SU-DHL-6 (cell line): ENCODE results near the gene SLC25A13.

Experiments used
- CTCF ChIP-seq: fragments of 200-600 bp; sonication (generic); IDR thresholded peaks from one replicate; pipeline ENCODE4 v1.5.1; 2017; ENCODE audit warnings: antibody characterized with exemption, mild to moderate bottlenecking, low read length, moderate library complexity; ENCODE audit not compliant: insufficient read depth, poor library complexity, severe bottlenecking
- EZH2phosphoT487 ChIP-seq: fragments of 200-600 bp; sonication (generic), shearing (Covaris generic); conservative IDR thresholded peaks from 2 replicates; pipeline ENCODE4 v1.6.1; 2018; ENCODE audit warnings: mild to moderate bottlenecking, antibody characterized with exemption, low read length, moderate library complexity, mixed read lengths

- TF ChIP-seq CTCF = no peak
- no peak for TF ChIP-seq EZH2phosphoT487
Observed at GRCh38 chr7:96135241-96135640, 186.7 kb downstream of the SLC25A13 start.
